WTC11 (cell line): Measurements from ENCODE around the gene DNAAF2. TPM values are rescaled to one million over a fixed set of nuclear protein-coding genes. Genes with fewer than 3 reads are reported as not detected.

Source experiments
- ATAC-seq: fragments of 200-7000 bp; cut with Tn5 transposase; 2 replicates; pipeline ENCODE4 v1.10.0; 2021; ENCODE audit warnings: mild to moderate bottlenecking, moderate library complexity
- CTCF ChIA-PET: fragments of 300-600 bp; sonication (Branson Sonifier 250); formaldehyde crosslinking; loops from one replicate; lab custom pipeline; 2021; ENCODE audit warnings: antibody characterized with exemption; lab: Charles Lee
- POLR2A ChIA-PET: fragments of 350-600 bp; sonication (Branson Sonifier 250); formaldehyde crosslinking; loops from one replicate; lab custom pipeline; 2021; ENCODE audit warnings: antibody characterized with exemption; lab: Charles Lee
- DNase-seq: peaks from one replicate; pipeline ENCODE4 v3.0.0; 2021; ENCODE audit warnings: low spot score
- H3K27ac Mint-ChIP-seq: 2 replicates; pipeline ENCODE4 v1.8.0; 2021; ENCODE audit warnings: mixed read lengths
- H3K27me3 Mint-ChIP-seq: 2 replicates; pipeline ENCODE4 v1.8.0; 2021; ENCODE audit warnings: low read depth, mild to moderate bottlenecking, moderate library complexity, mixed read lengths
- H3K36me3 Mint-ChIP-seq: 2 replicates; pipeline ENCODE4 v1.8.0; 2021; ENCODE audit warnings: mixed read lengths
- H3K4me1 Mint-ChIP-seq: 2 replicates; pipeline ENCODE4 v1.8.0; 2022; ENCODE audit warnings: mixed read lengths
- H3K4me3 Mint-ChIP-seq: 2 replicates; pipeline ENCODE4 v1.8.0; 2021; ENCODE audit warnings: mild to moderate bottlenecking, moderate library complexity, mixed read lengths
- H3K9me3 Mint-ChIP-seq: 2 replicates; pipeline ENCODE4 v1.8.0; 2021; ENCODE audit warnings: mixed read lengths
- CREM ChIP-seq: sonication (generic); formaldehyde crosslinking; IDR thresholded peaks from 2 replicates; pipeline ENCODE4 v1.8.1; 2022; ENCODE audit warnings: mild to moderate bottlenecking, missing genetic modification reagents, moderate library complexity
- CTCF ChIP-seq: fragments of 200-600 bp; IDR thresholded peaks from 2 replicates; pipeline ENCODE4 v1.8.0; 2022; ENCODE audit warnings: antibody characterized with exemption
- E2F1 ChIP-seq: sonication (generic); formaldehyde crosslinking; IDR thresholded peaks from 2 replicates; pipeline ENCODE4 v1.8.0; 2022; ENCODE audit warnings: mild to moderate bottlenecking, missing genetic modification reagents
- E2F5 ChIP-seq: sonication (generic); formaldehyde crosslinking; IDR thresholded peaks from 2 replicates; pipeline ENCODE4 v1.8.1; 2022; ENCODE audit warnings: mild to moderate bottlenecking, moderate library complexity, missing genetic modification reagents
- ETV6 ChIP-seq: sonication (generic); formaldehyde crosslinking; IDR thresholded peaks from 2 replicates; pipeline ENCODE4 v1.8.1; 2022; ENCODE audit warnings: mild to moderate bottlenecking, missing genetic modification reagents
- GTF2I ChIP-seq: fragments of 250-450 bp; sonication (Bioruptor Pico); conservative IDR thresholded peaks from 2 replicates; pipeline ENCODE4 v1.4.0; 2021; ENCODE audit warnings: mild to moderate bottlenecking
- HMGA2 ChIP-seq: fragments of 250-450 bp; sonication (Bioruptor Pico); IDR thresholded peaks from 2 replicates; pipeline ENCODE4 v1.4.0; 2021; ENCODE audit warnings: mild to moderate bottlenecking, moderate library complexity
- HMGXB4 ChIP-seq: sonication (generic); formaldehyde crosslinking; IDR thresholded peaks from 2 replicates; pipeline ENCODE4 v1.8.1; 2023; ENCODE audit warnings: mild to moderate bottlenecking, moderate library complexity, missing genetic modification reagents
- JUN ChIP-seq: sonication (generic); formaldehyde crosslinking; IDR thresholded peaks from 2 replicates; pipeline ENCODE4 v1.8.0; 2023; ENCODE audit warnings: mild to moderate bottlenecking, missing genetic modification reagents
- MYBL2 ChIP-seq: sonication (generic); formaldehyde crosslinking; IDR thresholded peaks from 2 replicates; pipeline ENCODE4 v1.8.1; 2023; ENCODE audit warnings: mild to moderate bottlenecking, moderate library complexity, missing genetic modification reagents
- SOX15 ChIP-seq: fragments of 250-450 bp; sonication (Bioruptor Pico); IDR thresholded peaks from 2 replicates; pipeline ENCODE4 v1.9.0; 2021; ENCODE audit warnings: mild to moderate bottlenecking
- SP1 ChIP-seq: sonication (generic); formaldehyde crosslinking; conservative IDR thresholded peaks from 2 replicates; pipeline ENCODE4 v1.8.1; 2022; ENCODE audit warnings: missing genetic modification reagents
- ZNF121 ChIP-seq: sonication (generic); formaldehyde crosslinking; IDR thresholded peaks from 2 replicates; pipeline ENCODE4 v1.8.0; 2023; ENCODE audit warnings: missing genetic modification reagents
- ZNF416 ChIP-seq: fragments of 250-450 bp; sonication (Bioruptor Pico); IDR thresholded peaks from 2 replicates; pipeline ENCODE4 v1.9.0; 2021; ENCODE audit warnings: mild to moderate bottlenecking, inconsistent platforms
- ZNF423 ChIP-seq: fragments of 250-450 bp; sonication (Bioruptor Pico); IDR thresholded peaks from 2 replicates; pipeline ENCODE4 v2.1.2; 2022; ENCODE audit warnings: mild to moderate bottlenecking, moderate library complexity
- ZNF512 ChIP-seq: sonication (generic); formaldehyde crosslinking; IDR thresholded peaks from 2 replicates; pipeline ENCODE4 v1.8.1; 2022; ENCODE audit warnings: missing genetic modification reagents, borderline replicate concordance
- total RNA-seq: library from RNA; stranded (reverse); gene quantifications from 3 replicates; pipeline ENCODE4 v1.2.3, GENCODE V29; 2021
- TF ChIP-seq, protein P1 (sequence below): sonication (generic); formaldehyde crosslinking; IDR thresholded peaks from 2 replicates; pipeline ENCODE4 v1.8.0; 2023; ENCODE audit warnings: missing genetic modification reagents, mild to moderate bottlenecking, borderline replicate concordance
- TF ChIP-seq, protein P2 (sequence below): sonication (generic); formaldehyde crosslinking; IDR thresholded peaks from 2 replicates; pipeline ENCODE4 v1.8.1; 2023; ENCODE audit warnings: mild to moderate bottlenecking, missing genetic modification reagents
- TF ChIP-seq, protein P3 (sequence below): sonication (generic); formaldehyde crosslinking; IDR thresholded peaks from 2 replicates; pipeline ENCODE4 v1.8.0; 2022; ENCODE audit warnings: mild to moderate bottlenecking, missing genetic modification reagents

Gene DNAAF2
- total RNA-seq, 1 experiment from 2014 or later, result 19.9 TPM

DNA sequence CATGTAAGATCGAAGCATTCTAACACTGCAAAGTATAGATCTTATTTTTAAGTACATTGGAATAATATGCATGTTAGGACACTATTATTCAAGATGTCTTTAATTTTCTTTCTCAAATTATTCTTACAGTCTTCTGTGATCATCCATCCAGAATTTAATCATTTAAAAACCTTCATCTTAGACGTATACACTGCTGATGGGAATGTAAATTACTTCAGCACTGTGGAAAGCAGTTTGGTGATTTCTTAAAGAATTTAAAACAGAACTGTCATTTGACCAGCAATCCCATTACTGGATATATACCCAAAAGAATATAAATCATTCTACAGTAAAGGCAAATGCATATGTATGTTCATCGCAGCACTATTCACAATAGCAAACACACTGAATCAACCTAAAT lies 45.7 kb downstream of the DNAAF2 start (continued):
- TF ChIP-seq, protein P1, sequence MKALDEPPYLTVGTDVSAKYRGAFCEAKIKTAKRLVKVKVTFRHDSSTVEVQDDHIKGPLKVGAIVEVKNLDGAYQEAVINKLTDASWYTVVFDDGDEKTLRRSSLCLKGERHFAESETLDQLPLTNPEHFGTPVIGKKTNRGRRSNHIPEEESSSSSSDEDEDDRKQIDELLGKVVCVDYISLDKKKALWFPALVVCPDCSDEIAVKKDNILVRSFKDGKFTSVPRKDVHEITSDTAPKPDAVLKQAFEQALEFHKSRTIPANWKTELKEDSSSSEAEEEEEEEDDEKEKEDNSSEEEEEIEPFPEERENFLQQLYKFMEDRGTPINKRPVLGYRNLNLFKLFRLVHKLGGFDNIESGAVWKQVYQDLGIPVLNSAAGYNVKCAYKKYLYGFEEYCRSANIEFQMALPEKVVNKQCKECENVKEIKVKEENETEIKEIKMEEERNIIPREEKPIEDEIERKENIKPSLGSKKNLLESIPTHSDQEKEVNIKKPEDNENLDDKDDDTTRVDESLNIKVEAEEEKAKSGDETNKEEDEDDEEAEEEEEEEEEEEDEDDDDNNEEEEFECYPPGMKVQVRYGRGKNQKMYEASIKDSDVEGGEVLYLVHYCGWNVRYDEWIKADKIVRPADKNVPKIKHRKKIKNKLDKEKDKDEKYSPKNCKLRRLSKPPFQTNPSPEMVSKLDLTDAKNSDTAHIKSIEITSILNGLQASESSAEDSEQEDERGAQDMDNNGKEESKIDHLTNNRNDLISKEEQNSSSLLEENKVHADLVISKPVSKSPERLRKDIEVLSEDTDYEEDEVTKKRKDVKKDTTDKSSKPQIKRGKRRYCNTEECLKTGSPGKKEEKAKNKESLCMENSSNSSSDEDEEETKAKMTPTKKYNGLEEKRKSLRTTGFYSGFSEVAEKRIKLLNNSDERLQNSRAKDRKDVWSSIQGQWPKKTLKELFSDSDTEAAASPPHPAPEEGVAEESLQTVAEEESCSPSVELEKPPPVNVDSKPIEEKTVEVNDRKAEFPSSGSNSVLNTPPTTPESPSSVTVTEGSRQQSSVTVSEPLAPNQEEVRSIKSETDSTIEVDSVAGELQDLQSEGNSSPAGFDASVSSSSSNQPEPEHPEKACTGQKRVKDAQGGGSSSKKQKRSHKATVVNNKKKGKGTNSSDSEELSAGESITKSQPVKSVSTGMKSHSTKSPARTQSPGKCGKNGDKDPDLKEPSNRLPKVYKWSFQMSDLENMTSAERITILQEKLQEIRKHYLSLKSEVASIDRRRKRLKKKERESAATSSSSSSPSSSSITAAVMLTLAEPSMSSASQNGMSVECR (CRISPR knock-in tag), result no peak
- TF ChIP-seq E2F1 (no peak), JUN (no peak)

DNA sequence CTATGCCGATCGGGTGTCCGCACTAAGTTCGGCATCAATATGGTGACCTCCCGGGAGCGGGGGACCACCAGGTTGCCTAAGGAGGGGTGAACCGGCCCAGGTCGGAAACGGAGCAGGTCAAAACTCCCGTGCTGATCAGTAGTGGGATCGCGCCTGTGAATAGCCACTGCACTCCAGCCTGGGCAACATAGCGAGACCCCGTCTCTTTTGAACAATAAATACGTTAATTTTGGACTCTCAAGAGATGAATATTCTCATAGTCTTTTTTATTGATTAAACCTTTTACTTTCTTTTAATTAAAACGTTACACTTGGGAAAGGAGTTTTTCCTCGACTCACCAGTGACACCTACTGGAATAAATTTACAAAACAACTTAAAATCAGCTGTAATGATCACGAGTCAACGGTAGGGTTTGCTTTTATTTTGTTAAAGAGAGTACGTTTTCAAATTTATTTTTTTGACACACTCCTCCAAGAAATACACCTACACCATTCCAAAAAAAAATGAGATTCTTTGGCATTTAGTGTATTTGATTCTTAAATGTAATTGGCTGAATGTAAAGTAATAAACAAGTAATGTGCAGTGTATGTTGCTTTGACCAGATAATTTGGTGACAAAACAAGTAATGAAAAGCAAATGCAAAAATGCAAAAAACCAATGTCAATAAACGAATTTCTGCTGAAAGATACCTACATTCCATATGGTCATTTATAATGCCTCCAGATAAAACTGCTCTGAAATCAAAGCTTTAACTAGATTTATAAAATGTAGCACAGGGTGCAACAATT lies 48.2 kb downstream of the DNAAF2 start:
- ChIA-PET POLR2A (interaction anchor here (0.6 to 3.9 kb wide), 10 partner anchors 8 to 276 kb away, joined by 3 to 33 read pairs (median 3); partner anchors contain the start of genes LRR1, MGAT2 and RPL36AL), CTCF (interaction anchor here (0.6 to 2.4 kb wide), 9 partner anchors 10 to 266 kb away, joined by 3 to 43 read pairs (median 4); partner anchors contain the start of genes LRR1, MGAT2, NEMF and RPL36AL)
- H3K27ac Mint-ChIP-seq, result peak overlapping the region; percentile 97
- DNase-seq (peak; percentile 39), ATAC-seq (peak; percentile 14)
- no peaks in the 10 kb centered on the region for H3K9me3 Mint-ChIP-seq
- H3K27me3 Mint-ChIP-seq, result peaks cover 4% of the 10 kb centered on the region; the same call in 1 of the 2 replicates
- peak overlapping the region; percentile 95 for H3K4me3 Mint-ChIP-seq
- H3K4me1 Mint-ChIP-seq, result peaks cover 27% of the 10 kb centered on the region
- H3K36me3 Mint-ChIP-seq, result peaks cover 44% of the 10 kb centered on the region
- TF ChIP-seq HMGXB4 (CRISPR knock-in tag), result no peak
- no peak for TF ChIP-seq HMGA2
- no peak for TF ChIP-seq E2F5 (CRISPR knock-in tag)
- TF ChIP-seq SP1 (CRISPR knock-in tag), result peak; percentile 29; the same call in 1 of the 2 replicates
- TF ChIP-seq, protein P2, sequence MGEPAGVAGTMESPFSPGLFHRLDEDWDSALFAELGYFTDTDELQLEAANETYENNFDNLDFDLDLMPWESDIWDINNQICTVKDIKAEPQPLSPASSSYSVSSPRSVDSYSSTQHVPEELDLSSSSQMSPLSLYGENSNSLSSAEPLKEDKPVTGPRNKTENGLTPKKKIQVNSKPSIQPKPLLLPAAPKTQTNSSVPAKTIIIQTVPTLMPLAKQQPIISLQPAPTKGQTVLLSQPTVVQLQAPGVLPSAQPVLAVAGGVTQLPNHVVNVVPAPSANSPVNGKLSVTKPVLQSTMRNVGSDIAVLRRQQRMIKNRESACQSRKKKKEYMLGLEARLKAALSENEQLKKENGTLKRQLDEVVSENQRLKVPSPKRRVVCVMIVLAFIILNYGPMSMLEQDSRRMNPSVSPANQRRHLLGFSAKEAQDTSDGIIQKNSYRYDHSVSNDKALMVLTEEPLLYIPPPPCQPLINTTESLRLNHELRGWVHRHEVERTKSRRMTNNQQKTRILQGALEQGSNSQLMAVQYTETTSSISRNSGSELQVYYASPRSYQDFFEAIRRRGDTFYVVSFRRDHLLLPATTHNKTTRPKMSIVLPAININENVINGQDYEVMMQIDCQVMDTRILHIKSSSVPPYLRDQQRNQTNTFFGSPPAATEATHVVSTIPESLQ (CRISPR knock-in tag), result no peak
- TF ChIP-seq CREM (CRISPR knock-in tag), result peak; percentile 75; the same call in 1 of the 2 replicates
- TF ChIP-seq GTF2I (CRISPR knock-in tag), result peak; percentile 98
- no peak for TF ChIP-seq ZNF416
- no peak for TF ChIP-seq ZNF512
- TF ChIP-seq, protein P3, sequence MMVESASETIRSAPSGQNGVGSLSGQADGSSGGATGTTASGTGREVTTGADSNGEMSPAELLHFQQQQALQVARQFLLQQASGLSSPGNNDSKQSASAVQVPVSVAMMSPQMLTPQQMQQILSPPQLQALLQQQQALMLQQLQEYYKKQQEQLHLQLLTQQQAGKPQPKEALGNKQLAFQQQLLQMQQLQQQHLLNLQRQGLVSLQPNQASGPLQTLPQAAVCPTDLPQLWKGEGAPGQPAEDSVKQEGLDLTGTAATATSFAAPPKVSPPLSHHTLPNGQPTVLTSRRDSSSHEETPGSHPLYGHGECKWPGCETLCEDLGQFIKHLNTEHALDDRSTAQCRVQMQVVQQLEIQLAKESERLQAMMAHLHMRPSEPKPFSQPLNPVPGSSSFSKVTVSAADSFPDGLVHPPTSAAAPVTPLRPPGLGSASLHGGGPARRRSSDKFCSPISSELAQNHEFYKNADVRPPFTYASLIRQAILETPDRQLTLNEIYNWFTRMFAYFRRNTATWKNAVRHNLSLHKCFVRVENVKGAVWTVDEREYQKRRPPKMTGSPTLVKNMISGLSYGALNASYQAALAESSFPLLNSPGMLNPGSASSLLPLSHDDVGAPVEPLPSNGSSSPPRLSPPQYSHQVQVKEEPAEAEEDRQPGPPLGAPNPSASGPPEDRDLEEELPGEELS, result no peak
- TF ChIP-seq ZNF423 (CRISPR knock-in tag), result 0 out of 2 replicates have a peak, but pooled peaks have one; percentile 3
- TF ChIP-seq CTCF, result peak; percentile 73
- no peak for TF ChIP-seq MYBL2 (CRISPR knock-in tag)
- no peak for TF ChIP-seq ETV6 (CRISPR knock-in tag)
- TF ChIP-seq ZNF121 (CRISPR knock-in tag), result 0 out of 2 replicates have a peak, but pooled peaks have one; percentile 15
- TF ChIP-seq SOX15, result no peak
